ENCODE data around the gene PANK1. TPM values are rescaled to one million over a fixed set of nuclear protein-coding genes. Genes with fewer than 3 reads are reported as not detected.
A peak's percentile ranks its signal among the peaks of the same experiment; 100 is the strongest.

PANK1 gene
- total RNA-seq, 1 donor from 2014 or later = 4.7 TPM

DNA sequence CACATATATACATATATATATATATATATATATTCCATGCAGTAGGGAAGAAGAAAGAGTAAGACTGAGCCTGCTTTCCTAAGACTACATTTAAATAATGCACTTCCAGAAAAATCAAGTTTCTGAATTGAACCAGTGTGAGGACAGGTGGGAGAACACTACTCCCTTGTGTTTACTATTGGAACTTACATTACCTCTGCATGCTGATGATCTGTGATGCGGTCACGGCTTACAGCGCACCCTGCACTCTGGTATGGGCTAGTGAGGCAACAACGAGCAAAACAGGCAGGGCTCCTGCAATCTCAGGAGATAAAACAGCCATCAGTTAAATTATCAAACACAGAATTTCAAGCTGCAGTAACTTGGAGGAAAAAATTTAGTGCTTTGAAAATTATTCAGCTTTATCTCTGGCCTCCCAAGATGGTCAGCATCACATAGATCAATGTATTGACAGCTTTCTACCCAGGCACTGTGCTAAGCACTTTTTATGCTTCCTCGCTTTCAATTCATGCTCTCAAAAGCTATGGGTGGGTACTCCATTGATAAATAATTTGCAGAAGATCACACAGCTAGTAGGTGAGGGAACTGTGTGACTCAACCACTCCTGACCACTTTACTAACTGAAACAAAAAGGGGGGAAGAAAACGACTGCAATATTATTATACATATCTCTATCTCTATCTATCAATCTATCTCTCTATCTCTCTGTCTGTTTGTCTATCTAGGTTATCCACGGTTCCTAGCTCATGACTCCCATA lies 89.2 kb downstream of the PANK1 start:
- H3K4me3 ChIP-seq (ENCODE audit: low read depth, low read length) = no peak overlapping the region
- H3K27me3 ChIP-seq (ENCODE audit: control insufficient read depth, insufficient read depth, low read length) = no peaks in the 10 kb centered on the region
- no peaks in the 10 kb centered on the region for H3K36me3 ChIP-seq (ENCODE audit: control insufficient read depth, insufficient read depth, low read length)
- DNase-seq (ENCODE audit: low read depth) = no peak
- TF ChIP-seq, protein P1, sequence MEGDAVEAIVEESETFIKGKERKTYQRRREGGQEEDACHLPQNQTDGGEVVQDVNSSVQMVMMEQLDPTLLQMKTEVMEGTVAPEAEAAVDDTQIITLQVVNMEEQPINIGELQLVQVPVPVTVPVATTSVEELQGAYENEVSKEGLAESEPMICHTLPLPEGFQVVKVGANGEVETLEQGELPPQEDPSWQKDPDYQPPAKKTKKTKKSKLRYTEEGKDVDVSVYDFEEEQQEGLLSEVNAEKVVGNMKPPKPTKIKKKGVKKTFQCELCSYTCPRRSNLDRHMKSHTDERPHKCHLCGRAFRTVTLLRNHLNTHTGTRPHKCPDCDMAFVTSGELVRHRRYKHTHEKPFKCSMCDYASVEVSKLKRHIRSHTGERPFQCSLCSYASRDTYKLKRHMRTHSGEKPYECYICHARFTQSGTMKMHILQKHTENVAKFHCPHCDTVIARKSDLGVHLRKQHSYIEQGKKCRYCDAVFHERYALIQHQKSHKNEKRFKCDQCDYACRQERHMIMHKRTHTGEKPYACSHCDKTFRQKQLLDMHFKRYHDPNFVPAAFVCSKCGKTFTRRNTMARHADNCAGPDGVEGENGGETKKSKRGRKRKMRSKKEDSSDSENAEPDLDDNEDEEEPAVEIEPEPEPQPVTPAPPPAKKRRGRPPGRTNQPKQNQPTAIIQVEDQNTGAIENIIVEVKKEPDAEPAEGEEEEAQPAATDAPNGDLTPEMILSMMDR (IDR thresholded peaks at IDR 0.05; ENCODE audit: insufficient read depth, low read length, poor library complexity, severe bottlenecking) = peak; percentile 17

DNA sequence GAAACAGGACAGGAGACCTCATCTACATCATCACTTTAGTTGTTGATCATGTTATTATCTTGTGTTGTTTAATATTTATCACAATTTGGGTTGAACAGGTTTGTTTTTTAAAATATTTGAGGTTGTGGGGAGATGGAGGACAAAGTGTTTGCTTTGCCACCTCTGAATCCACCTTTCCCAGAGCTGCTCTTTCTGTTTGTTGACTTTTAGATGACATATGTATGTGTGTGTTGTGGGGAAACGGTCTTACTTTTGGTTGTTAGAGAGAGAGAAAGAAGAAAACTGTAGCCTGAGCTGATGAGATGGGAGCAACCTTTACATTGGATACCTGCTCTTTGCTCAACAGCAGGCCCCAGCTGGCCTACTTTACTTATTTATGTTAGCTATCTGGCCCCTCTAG lies 90.6 kb downstream of the PANK1 start:
- no peaks in the 10 kb centered on the region for H3K36me3 ChIP-seq (ENCODE audit: control insufficient read depth, insufficient read depth, low read length)
- DNase-seq (ENCODE audit: low read depth) = no peak
- TF ChIP-seq, protein P1 (IDR thresholded peaks at IDR 0.05; ENCODE audit: insufficient read depth, low read length, poor library complexity, severe bottlenecking) = no peak
- H3K27me3 ChIP-seq (ENCODE audit: control insufficient read depth, insufficient read depth, low read length) = no peaks in the 10 kb centered on the region
- H3K4me3 ChIP-seq (ENCODE audit: low read depth, low read length) = no peak overlapping the region

DNA sequence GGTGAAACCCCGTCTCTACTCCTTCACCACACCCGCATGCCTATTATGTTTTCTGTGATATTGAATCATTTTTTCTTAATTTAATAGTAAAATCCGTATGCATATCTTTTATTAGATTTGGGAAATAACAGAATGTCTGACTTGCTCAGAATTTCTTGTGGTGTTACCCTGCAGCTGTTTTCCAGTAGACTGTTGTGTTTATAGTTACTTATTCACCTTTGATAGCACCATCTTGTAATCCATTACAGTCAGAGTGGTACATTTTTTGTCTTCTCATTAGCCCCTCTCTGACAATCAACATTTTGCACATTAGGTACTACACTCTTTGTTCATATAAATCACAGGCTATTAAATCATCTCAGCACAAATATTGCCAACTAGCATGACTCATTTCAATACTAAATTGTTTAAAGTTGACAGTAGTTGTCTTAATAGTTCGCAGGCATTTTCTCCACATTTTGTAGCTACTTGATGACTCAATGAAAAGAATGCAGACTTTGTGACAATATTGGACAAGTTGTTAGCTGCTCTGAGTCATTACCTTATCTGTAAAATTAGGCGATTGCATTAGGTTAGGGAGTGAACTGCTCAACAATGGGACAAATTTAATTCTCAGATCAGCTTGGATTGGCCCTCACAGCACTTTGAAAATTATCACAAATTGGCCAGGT lies 91.8 kb downstream of the PANK1 start:
- H3K4me3 ChIP-seq (ENCODE audit: low read depth, low read length) = no peak overlapping the region
- H3K27me3 ChIP-seq (ENCODE audit: control insufficient read depth, insufficient read depth, low read length) = no peaks in the 10 kb centered on the region
- H3K36me3 ChIP-seq (ENCODE audit: control insufficient read depth, insufficient read depth, low read length) = no peaks in the 10 kb centered on the region
- DNase-seq (ENCODE audit: low read depth) = peak; percentile 91
- TF ChIP-seq, protein P1 (IDR thresholded peaks at IDR 0.05; ENCODE audit: insufficient read depth, low read length, poor library complexity, severe bottlenecking) = no peak

DNA sequence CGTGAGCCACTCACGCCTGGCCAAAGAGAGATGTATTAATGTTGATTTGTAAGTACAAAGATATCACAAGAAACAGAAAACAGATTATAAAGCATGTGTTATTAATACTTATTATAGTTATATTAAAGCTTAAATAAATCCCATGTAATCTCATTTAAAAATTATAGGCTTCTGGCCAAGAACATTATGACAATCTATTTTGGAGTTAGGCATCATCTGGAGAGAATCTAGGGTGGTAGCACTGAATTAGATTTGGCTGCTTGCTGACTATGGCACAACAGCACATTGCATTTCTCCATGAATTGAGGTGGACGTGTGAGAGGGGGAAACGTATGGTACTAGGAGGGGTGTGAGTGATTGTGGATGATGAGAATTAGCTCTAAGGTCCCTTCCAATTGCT lies 92.8 kb downstream of the PANK1 start:
- Histone ChIP-seq H3K36me3 (ENCODE audit: control insufficient read depth, insufficient read depth, low read length) (no peaks in the 10 kb centered on the region), H3K27me3 (ENCODE audit: control insufficient read depth, insufficient read depth, low read length) (no peaks in the 10 kb centered on the region), H3K4me3 (ENCODE audit: low read depth, low read length) (no peak overlapping the region)
- TF ChIP-seq, protein P1 (IDR thresholded peaks at IDR 0.05; ENCODE audit: insufficient read depth, low read length, poor library complexity, severe bottlenecking) = no peak
- no peak for DNase-seq (ENCODE audit: low read depth)

DNA sequence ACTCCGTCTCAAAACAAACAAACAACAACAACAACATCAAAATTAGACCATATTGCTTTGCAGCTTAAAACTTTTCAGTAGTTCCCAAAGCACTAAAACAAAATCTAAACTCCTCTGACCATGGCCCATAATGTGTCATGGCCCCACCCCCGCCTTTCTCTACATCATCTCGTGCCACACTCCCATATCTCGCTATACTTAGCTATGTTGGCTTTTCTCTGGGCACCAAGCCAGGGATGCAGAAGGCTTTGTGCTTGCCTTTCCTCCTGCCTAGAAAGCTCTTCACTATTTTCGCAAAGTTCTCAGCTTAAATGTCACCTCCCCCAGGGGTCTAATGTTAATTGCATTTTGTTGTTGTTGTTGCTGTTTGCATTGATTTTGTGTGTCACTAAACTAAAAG lies 94.5 kb downstream of the PANK1 start:
- TF ChIP-seq, protein P1 (IDR thresholded peaks at IDR 0.05; ENCODE audit: insufficient read depth, low read length, poor library complexity, severe bottlenecking) = no peak
- no peaks in the 10 kb centered on the region for H3K36me3 ChIP-seq (ENCODE audit: control insufficient read depth, insufficient read depth, low read length)
- H3K27me3 ChIP-seq (ENCODE audit: control insufficient read depth, insufficient read depth, low read length) = no peaks in the 10 kb centered on the region
- DNase-seq (ENCODE audit: low read depth) = no peak
- no peak overlapping the region for H3K4me3 ChIP-seq (ENCODE audit: low read depth, low read length)

Measured in kidney epithelial cell (primary cell).